ENCODE measurements around the gene PTPRN2. TPM values are rescaled to one million over a fixed set of nuclear protein-coding genes. Genes with fewer than 3 reads are reported as not detected.

Gene PTPRN2
- total RNA-seq, 2 donors from 2014 or later: 26.1 to 55.5 TPM

- TF ChIP-seq POLR2A (IDR thresholded peaks at IDR 0.05) (no peak), POLR2AphosphoS5 (IDR thresholded peaks at IDR 0.05) (no peak), CTCF (IDR thresholded peaks at IDR 0.05) (no peak)
- H3K4me1 ChIP-seq (replicated peaks): no peaks in the 10 kb centered on the region
- H3K36me3 ChIP-seq: no peaks in the 10 kb centered on the region
- DNase-seq (ENCODE audit: low spot score): no peak
- H3K27ac ChIP-seq: no peak overlapping the region
- no peaks in the 10 kb centered on the region for H3K9me3 ChIP-seq
- intact Hi-C loops (cut with DNase I): no loop called here
- H3K4me3 ChIP-seq: no peak overlapping the region
- H3K27me3 ChIP-seq (replicated peaks; ENCODE audit: insufficient read depth): no peaks in the 10 kb centered on the region
- 91% methylated on average over 29 of the region's 29 CpGs for WGBS
These were observed 1026.7 kb downstream of the PTPRN2 start for GRCh38 chr7:157560710-157561522.

GRCh38 chr7:157560258-157560654 is 1027.4 kb downstream of the PTPRN2 start:
- no peaks in the 10 kb centered on the region for H3K4me1 ChIP-seq (replicated peaks)
- no peak for DNase-seq (ENCODE audit: low spot score)
- no peaks in the 10 kb centered on the region for H3K9me3 ChIP-seq
- TF ChIP-seq CTCF (IDR thresholded peaks at IDR 0.05) (no peak), POLR2A (IDR thresholded peaks at IDR 0.05) (no peak), POLR2AphosphoS5 (IDR thresholded peaks at IDR 0.05) (no peak)
- H3K4me3 ChIP-seq: no peak overlapping the region
- 95% methylated on average over 13 of the region's 20 CpGs for WGBS
- intact Hi-C loops (cut with DNase I): no loop called here
- H3K27ac ChIP-seq: no peak overlapping the region
- H3K27me3 ChIP-seq (replicated peaks; ENCODE audit: insufficient read depth): no peaks in the 10 kb centered on the region
- H3K36me3 ChIP-seq: no peaks in the 10 kb centered on the region

- Histone ChIP-seq H3K4me3 (no peak overlapping the region), H3K27ac (no peak overlapping the region), H3K36me3 (no peaks in the 10 kb centered on the region), H3K27me3 (replicated peaks; ENCODE audit: insufficient read depth) (no peaks in the 10 kb centered on the region), H3K9me3 (no peaks in the 10 kb centered on the region), H3K4me1 (replicated peaks) (no peaks in the 10 kb centered on the region)
- intact Hi-C loops (cut with DNase I): no loop called here
- DNase-seq (ENCODE audit: low spot score): no peak
- 83% methylated on average over 20 of the region's 20 CpGs for WGBS
- no peak for TF ChIP-seq POLR2AphosphoS5 (IDR thresholded peaks at IDR 0.05)
- no peak for TF ChIP-seq POLR2A (IDR thresholded peaks at IDR 0.05)
- TF ChIP-seq CTCF (IDR thresholded peaks at IDR 0.05): no peak
These were observed 1027.9 kb downstream of the PTPRN2 start for GRCh38 chr7:157559596-157560257.

GRCh38 chr7:157558875-157559595 is 1028.6 kb downstream of the PTPRN2 start:
- H3K4me1 ChIP-seq (replicated peaks): no peaks in the 10 kb centered on the region
- 90% methylated on average over 27 of the region's 27 CpGs for WGBS
- H3K9me3 ChIP-seq: no peaks in the 10 kb centered on the region
- H3K27ac ChIP-seq: no peak overlapping the region
- intact Hi-C loops (cut with DNase I): no loop called here
- no peak for TF ChIP-seq POLR2A (IDR thresholded peaks at IDR 0.05)
- no peak for TF ChIP-seq POLR2AphosphoS5 (IDR thresholded peaks at IDR 0.05)
- no peak overlapping the region for H3K4me3 ChIP-seq
- no peaks in the 10 kb centered on the region for H3K27me3 ChIP-seq (replicated peaks; ENCODE audit: insufficient read depth)
- no peak for DNase-seq (ENCODE audit: low spot score)
- H3K36me3 ChIP-seq: no peaks in the 10 kb centered on the region

- Histone ChIP-seq H3K4me1 (replicated peaks) (no peaks in the 10 kb centered on the region), H3K27ac (no peak overlapping the region), H3K27me3 (replicated peaks; ENCODE audit: insufficient read depth) (no peaks in the 10 kb centered on the region), H3K9me3 (no peaks in the 10 kb centered on the region), H3K4me3 (no peak overlapping the region), H3K36me3 (no peaks in the 10 kb centered on the region)
- intact Hi-C loops (cut with DNase I): no loop called here
- TF ChIP-seq CTCF (IDR thresholded peaks at IDR 0.05) (no peak), POLR2A (IDR thresholded peaks at IDR 0.05) (no peak), POLR2AphosphoS5 (IDR thresholded peaks at IDR 0.05) (no peak)
- WGBS: 83% methylated on average over 9 of the region's 9 CpGs
- DNase-seq (ENCODE audit: low spot score): no peak
These were observed 1029.1 kb downstream of the PTPRN2 start for GRCh38 chr7:157558516-157558874.
